GM23338 (cell line): ENCODE measurements around the gene HIVEP2. TPM values are rescaled to one million over a fixed set of nuclear protein-coding genes. Genes with fewer than 3 reads are reported as not detected.

Experiments
- ATAC-seq: fragments of 200-7000 bp; cut with Tn5 transposase; 3 replicates; pipeline ENCODE4 v1.9.1; 2020
- DNase-seq: peaks from one replicate; pipeline ENCODE4 v3.0.0-alpha.2; 2015; ENCODE audit warnings: low spot score
- H2AFZ ChIP-seq: fragments of 200-600 bp; sonication (generic); 2 replicates; pipeline ENCODE4 v1.8.0; 2016; ENCODE audit warnings: antibody characterized with exemption, mild to moderate bottlenecking, moderate library complexity
- H3F3A ChIP-seq: fragments of 200-600 bp; sonication (generic); replicated peaks from 2 replicates; pipeline ENCODE4 v1.8.0; 2017; ENCODE audit warnings: antibody characterized with exemption, mixed run types, low read depth
- H3K27ac ChIP-seq: fragments of 200-600 bp; sonication (generic); 2 replicates; pipeline ENCODE4 v1.6.1; 2016; ENCODE audit warnings: low read depth
- H3K27me3 ChIP-seq: fragments of 200-600 bp; sonication (generic); 2 replicates; pipeline ENCODE4 v1.8.0; 2016; ENCODE audit warnings: mild to moderate bottlenecking, mixed run types, moderate library complexity; ENCODE audit not compliant: insufficient read depth
- H3K36me3 ChIP-seq: fragments of 200-600 bp; sonication (generic); 2 replicates; pipeline ENCODE4 v1.8.0; 2016; ENCODE audit warnings: mild to moderate bottlenecking; ENCODE audit not compliant: insufficient read depth
- H3K4me1 ChIP-seq: fragments of 200-600 bp; sonication (generic); 2 replicates; pipeline ENCODE4 v1.8.0; 2016; ENCODE audit warnings: mild to moderate bottlenecking, moderate library complexity; ENCODE audit not compliant: insufficient read depth
- H3K4me2 ChIP-seq: fragments of 200-600 bp; sonication (generic); 2 replicates; pipeline ENCODE4 v1.7.1; 2017; ENCODE audit warnings: mixed run types
- H3K4me3 ChIP-seq: fragments of 200-600 bp; sonication (generic); 2 replicates; pipeline ENCODE4 v1.6.1; 2016; ENCODE audit warnings: mixed run types
- H3K79me2 ChIP-seq: fragments of 200-600 bp; sonication (generic); replicated peaks from 2 replicates; pipeline ENCODE4 v1.8.0; 2017; ENCODE audit warnings: mild to moderate bottlenecking; ENCODE audit not compliant: insufficient read depth
- H3K9me2 ChIP-seq: fragments of 200-600 bp; sonication (generic); 2 replicates; pipeline ENCODE4 v1.8.0; 2017; ENCODE audit not compliant: insufficient read depth
- H4K20me1 ChIP-seq: fragments of 200-600 bp; sonication (generic); replicated peaks from 2 replicates; pipeline ENCODE4 v1.8.0; 2017; ENCODE audit warnings: mild to moderate bottlenecking; ENCODE audit not compliant: insufficient read depth
- H3K27ac Mint-ChIP-seq: 2 replicates; pipeline ENCODE4 v1.8.0; 2020; ENCODE audit warnings: inconsistent platforms, mild to moderate bottlenecking, moderate library complexity, mixed read lengths
- H3K27me3 Mint-ChIP-seq: 3 replicates; pipeline ENCODE4 v1.8.0; 2022; ENCODE audit warnings: low read depth, mild to moderate bottlenecking, moderate library complexity, mixed read lengths, inconsistent platforms; ENCODE audit not compliant: insufficient read depth, poor library complexity
- H3K36me3 Mint-ChIP-seq: 3 replicates; pipeline ENCODE4 v1.8.0; 2021; ENCODE audit warnings: low read depth, mild to moderate bottlenecking, inconsistent platforms, moderate library complexity, mixed read lengths
- H3K4me1 Mint-ChIP-seq: 3 replicates; pipeline ENCODE4 v1.8.0; 2020; ENCODE audit warnings: mild to moderate bottlenecking, inconsistent platforms, mixed read lengths
- H3K4me3 Mint-ChIP-seq: 3 replicates; pipeline ENCODE4 v1.8.0; 2021; ENCODE audit warnings: moderate library complexity, mild to moderate bottlenecking, inconsistent platforms, mixed read lengths
- H3K9me3 Mint-ChIP-seq: 3 replicates; pipeline ENCODE4 v1.8.0; 2020; ENCODE audit warnings: moderate library complexity, mild to moderate bottlenecking, inconsistent platforms, mixed read lengths
- CREB1 ChIP-seq: fragments of 250-450 bp; sonication (Bioruptor Pico); IDR thresholded peaks from 2 replicates; pipeline ENCODE4 v1.5.0; 2020; ENCODE audit warnings: low read depth, mild to moderate bottlenecking, moderate library complexity
- ETS1 ChIP-seq: IDR thresholded peaks from 2 replicates; pipeline ENCODE4 v1.6.1; 2016; ENCODE audit warnings: antibody characterized with exemption
- EZH2 ChIP-seq: fragments of 200-600 bp; sonication (generic); IDR thresholded peaks from one replicate; pipeline ENCODE4 v1.8.0; 2017; ENCODE audit warnings: antibody characterized with exemption, mild to moderate bottlenecking, low read depth; ENCODE audit not compliant: unreplicated experiment
- EZH2phosphoT487 ChIP-seq: fragments of 200-600 bp; sonication (generic); IDR thresholded peaks from one replicate; pipeline ENCODE4 v1.8.1; 2018; ENCODE audit warnings: antibody characterized with exemption; ENCODE audit not compliant: unreplicated experiment
- JUNB ChIP-seq: IDR thresholded peaks from one replicate; pipeline ENCODE4 v1.6.1; 2016; ENCODE audit warnings: antibody characterized with exemption; ENCODE audit not compliant: unreplicated experiment
- NANOG ChIP-seq: IDR thresholded peaks from 2 replicates; pipeline ENCODE4 v1.6.1; 2016; ENCODE audit warnings: antibody characterized with exemption, borderline replicate concordance
- POLR2AphosphoS5 ChIP-seq: IDR thresholded peaks from 2 replicates; pipeline ENCODE4 v1.6.1; 2016; ENCODE audit warnings: antibody characterized with exemption, low read depth
- STAT1 ChIP-seq: IDR thresholded peaks from one replicate; pipeline ENCODE4 v1.6.1; 2016; ENCODE audit warnings: antibody characterized with exemption; ENCODE audit not compliant: unreplicated experiment
- ZNF114 ChIP-seq: fragments of 250-450 bp; sonication (Bioruptor Pico); IDR thresholded peaks from 2 replicates; pipeline ENCODE4 v1.5.0; 2020; ENCODE audit warnings: mild to moderate bottlenecking, moderate library complexity
- ZNF331 ChIP-seq: fragments of 250-450 bp; sonication (Bioruptor Pico); IDR thresholded peaks from 2 replicates; pipeline ENCODE4 v1.5.0; 2020; ENCODE audit warnings: low read depth, mild to moderate bottlenecking, moderate library complexity
- polyA plus RNA-seq: library from polyadenylated mRNA; unstranded; fragments of >200 nt; fragmentation: Nextera tagmentation; extraction: Ambion mirVana; gene quantifications from 2 replicates; pipeline ENCODE4 v1.2.1, GENCODE V29; 2016
- total RNA-seq: library from RNA; depleted of rRNA; stranded (reverse); fragments of >200 nt; shearing (Covaris generic); gene quantifications from 2 replicates; pipeline ENCODE4 v1.2.3, GENCODE V29; 2014
- TF ChIP-seq, protein P1 (sequence below): IDR thresholded peaks from one replicate; pipeline ENCODE4 v1.6.1; 2018; ENCODE audit warnings: antibody characterized with exemption; ENCODE audit not compliant: unreplicated experiment
- TF ChIP-seq, protein P2 (sequence below), 2 experiments: fragments of 200-600 bp in 1 of 2; sonication (generic) in 1 of 2; conservative IDR thresholded peaks; 2 replicates each; pipeline versions ENCODE4 v1.5.1 to v1.6.1; 2016 to 2017; ENCODE audit warnings: antibody characterized with exemption in 2 of 2, low read depth in 2 of 2, mild to moderate bottlenecking in 2 of 2, moderate library complexity in 1 of 2
- TF ChIP-seq, protein P3 (sequence below): fragments of 250-450 bp; sonication (Bioruptor Pico); IDR thresholded peaks from 2 replicates; pipeline ENCODE4 v1.5.0; 2020; ENCODE audit warnings: mild to moderate bottlenecking, moderate library complexity

Gene HIVEP2
- total and polyA plus RNA-seq, 2 experiments from 2014 or later, result 1.5 to 7.4 TPM

- H3K4me3 ChIP-seq, result no peak overlapping the region
- Mint-ChIP-seq H3K36me3 (no peaks in the 10 kb centered on the region), H3K4me3 (no peak overlapping the region), H3K27me3 (no peaks in the 10 kb centered on the region), H3K4me1 (peaks cover 45% of the 10 kb centered on the region), H3K9me3 (no peaks in the 10 kb centered on the region), H3K27ac (no peak overlapping the region; the same call in 1 of the 2 replicates)
- ATAC-seq (no peak), DNase-seq (no peak)
- no peaks in the 10 kb centered on the region for H3K9me2 ChIP-seq
- H3K4me1 ChIP-seq, result peaks cover 21% of the 10 kb centered on the region
- no peaks in the 10 kb centered on the region for H3K36me3 ChIP-seq
- peaks cover 5% of the 10 kb centered on the region; the same call in 1 of the 2 replicates for H3K79me2 ChIP-seq
- TF ChIP-seq EZH2, result no peak
- no peak for TF ChIP-seq CREB1 (CRISPR knock-in tag)
- no peak for TF ChIP-seq ZNF114 (CRISPR knock-in tag)
- TF ChIP-seq, protein P1, sequence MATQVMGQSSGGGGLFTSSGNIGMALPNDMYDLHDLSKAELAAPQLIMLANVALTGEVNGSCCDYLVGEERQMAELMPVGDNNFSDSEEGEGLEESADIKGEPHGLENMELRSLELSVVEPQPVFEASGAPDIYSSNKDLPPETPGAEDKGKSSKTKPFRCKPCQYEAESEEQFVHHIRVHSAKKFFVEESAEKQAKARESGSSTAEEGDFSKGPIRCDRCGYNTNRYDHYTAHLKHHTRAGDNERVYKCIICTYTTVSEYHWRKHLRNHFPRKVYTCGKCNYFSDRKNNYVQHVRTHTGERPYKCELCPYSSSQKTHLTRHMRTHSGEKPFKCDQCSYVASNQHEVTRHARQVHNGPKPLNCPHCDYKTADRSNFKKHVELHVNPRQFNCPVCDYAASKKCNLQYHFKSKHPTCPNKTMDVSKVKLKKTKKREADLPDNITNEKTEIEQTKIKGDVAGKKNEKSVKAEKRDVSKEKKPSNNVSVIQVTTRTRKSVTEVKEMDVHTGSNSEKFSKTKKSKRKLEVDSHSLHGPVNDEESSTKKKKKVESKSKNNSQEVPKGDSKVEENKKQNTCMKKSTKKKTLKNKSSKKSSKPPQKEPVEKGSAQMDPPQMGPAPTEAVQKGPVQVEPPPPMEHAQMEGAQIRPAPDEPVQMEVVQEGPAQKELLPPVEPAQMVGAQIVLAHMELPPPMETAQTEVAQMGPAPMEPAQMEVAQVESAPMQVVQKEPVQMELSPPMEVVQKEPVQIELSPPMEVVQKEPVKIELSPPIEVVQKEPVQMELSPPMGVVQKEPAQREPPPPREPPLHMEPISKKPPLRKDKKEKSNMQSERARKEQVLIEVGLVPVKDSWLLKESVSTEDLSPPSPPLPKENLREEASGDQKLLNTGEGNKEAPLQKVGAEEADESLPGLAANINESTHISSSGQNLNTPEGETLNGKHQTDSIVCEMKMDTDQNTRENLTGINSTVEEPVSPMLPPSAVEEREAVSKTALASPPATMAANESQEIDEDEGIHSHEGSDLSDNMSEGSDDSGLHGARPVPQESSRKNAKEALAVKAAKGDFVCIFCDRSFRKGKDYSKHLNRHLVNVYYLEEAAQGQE, result no peak
- TF ChIP-seq, protein P2, sequence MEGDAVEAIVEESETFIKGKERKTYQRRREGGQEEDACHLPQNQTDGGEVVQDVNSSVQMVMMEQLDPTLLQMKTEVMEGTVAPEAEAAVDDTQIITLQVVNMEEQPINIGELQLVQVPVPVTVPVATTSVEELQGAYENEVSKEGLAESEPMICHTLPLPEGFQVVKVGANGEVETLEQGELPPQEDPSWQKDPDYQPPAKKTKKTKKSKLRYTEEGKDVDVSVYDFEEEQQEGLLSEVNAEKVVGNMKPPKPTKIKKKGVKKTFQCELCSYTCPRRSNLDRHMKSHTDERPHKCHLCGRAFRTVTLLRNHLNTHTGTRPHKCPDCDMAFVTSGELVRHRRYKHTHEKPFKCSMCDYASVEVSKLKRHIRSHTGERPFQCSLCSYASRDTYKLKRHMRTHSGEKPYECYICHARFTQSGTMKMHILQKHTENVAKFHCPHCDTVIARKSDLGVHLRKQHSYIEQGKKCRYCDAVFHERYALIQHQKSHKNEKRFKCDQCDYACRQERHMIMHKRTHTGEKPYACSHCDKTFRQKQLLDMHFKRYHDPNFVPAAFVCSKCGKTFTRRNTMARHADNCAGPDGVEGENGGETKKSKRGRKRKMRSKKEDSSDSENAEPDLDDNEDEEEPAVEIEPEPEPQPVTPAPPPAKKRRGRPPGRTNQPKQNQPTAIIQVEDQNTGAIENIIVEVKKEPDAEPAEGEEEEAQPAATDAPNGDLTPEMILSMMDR (conservative IDR thresholded peaks at IDR 0.05; ENCODE audit: low read depth in 2 of 2), result no peak
- no peak for TF ChIP-seq ZNF331
- TF ChIP-seq STAT1, result no peak
- no peak for TF ChIP-seq EZH2phosphoT487
- no peak for TF ChIP-seq POLR2AphosphoS5
- TF ChIP-seq, protein P3, sequence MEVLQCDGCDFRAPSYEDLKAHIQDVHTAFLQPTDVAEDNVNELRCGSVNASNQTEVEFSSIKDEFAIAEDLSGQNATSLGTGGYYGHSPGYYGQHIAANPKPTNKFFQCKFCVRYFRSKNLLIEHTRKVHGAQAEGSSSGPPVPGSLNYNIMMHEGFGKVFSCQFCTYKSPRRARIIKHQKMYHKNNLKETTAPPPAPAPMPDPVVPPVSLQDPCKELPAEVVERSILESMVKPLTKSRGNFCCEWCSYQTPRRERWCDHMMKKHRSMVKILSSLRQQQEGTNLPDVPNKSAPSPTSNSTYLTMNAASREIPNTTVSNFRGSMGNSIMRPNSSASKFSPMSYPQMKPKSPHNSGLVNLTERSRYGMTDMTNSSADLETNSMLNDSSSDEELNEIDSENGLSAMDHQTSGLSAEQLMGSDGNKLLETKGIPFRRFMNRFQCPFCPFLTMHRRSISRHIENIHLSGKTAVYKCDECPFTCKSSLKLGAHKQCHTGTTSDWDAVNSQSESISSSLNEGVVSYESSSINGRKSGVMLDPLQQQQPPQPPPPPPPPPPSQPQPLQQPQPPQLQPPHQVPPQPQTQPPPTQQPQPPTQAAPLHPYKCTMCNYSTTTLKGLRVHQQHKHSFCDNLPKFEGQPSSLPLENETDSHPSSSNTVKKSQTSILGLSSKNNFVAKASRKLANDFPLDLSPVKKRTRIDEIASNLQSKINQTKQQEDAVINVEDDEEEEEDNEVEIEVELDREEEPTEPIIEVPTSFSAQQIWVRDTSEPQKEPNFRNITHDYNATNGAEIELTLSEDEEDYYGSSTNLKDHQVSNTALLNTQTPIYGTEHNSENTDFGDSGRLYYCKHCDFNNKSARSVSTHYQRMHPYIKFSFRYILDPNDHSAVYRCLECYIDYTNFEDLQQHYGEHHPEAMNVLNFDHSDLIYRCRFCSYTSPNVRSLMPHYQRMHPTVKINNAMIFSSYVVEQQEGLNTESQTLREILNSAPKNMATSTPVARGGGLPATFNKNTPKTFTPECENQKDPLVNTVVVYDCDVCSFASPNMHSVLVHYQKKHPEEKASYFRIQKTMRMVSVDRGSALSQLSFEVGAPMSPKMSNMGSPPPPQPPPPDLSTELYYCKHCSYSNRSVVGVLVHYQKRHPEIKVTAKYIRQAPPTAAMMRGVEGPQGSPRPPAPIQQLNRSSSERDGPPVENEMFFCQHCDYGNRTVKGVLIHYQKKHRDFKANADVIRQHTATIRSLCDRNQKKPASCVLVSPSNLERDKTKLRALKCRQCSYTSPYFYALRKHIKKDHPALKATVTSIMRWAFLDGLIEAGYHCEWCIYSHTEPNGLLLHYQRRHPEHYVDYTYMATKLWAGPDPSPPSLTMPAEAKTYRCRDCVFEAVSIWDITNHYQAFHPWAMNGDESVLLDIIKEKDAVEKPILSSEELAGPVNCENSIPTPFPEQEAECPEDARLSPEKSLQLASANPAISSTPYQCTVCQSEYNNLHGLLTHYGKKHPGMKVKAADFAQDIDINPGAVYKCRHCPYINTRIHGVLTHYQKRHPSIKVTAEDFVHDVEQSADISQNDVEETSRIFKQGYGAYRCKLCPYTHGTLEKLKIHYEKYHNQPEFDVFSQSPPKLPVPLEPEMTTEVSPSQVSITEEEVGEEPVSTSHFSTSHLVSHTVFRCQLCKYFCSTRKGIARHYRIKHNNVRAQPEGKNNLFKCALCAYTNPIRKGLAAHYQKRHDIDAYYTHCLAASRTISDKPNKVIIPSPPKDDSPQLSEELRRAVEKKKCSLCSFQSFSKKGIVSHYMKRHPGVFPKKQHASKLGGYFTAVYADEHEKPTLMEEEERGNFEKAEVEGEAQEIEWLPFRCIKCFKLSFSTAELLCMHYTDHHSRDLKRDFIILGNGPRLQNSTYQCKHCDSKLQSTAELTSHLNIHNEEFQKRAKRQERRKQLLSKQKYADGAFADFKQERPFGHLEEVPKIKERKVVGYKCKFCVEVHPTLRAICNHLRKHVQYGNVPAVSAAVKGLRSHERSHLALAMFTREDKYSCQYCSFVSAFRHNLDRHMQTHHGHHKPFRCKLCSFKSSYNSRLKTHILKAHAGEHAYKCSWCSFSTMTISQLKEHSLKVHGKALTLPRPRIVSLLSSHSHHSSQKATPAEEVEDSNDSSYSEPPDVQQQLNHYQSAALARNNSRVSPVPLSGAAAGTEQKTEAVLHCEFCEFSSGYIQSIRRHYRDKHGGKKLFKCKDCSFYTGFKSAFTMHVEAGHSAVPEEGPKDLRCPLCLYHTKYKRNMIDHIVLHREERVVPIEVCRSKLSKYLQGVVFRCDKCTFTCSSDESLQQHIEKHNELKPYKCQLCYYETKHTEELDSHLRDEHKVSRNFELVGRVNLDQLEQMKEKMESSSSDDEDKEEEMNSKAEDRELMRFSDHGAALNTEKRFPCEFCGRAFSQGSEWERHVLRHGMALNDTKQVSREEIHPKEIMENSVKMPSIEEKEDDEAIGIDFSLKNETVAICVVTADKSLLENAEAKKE (CRISPR knock-in tag), result no peak
- no peak for TF ChIP-seq ETS1
- no peak for TF ChIP-seq NANOG
- no peak for TF ChIP-seq JUNB
- no peaks in the 10 kb centered on the region for H3K27me3 ChIP-seq
- H3K27ac ChIP-seq, result no peak overlapping the region
- no peaks in the 10 kb centered on the region for H3F3A ChIP-seq
- no peak overlapping the region for H2AFZ ChIP-seq
- H3K4me2 ChIP-seq, result no peak overlapping the region
- H4K20me1 ChIP-seq, result no peaks in the 10 kb centered on the region
Observed at GRCh38 chr6:142888456-142888855, 56.5 kb downstream of the HIVEP2 start.
